ENCODE measurements around the gene PARD3B.
"Not testable (repeated sequence)": the region's sequence is repeated elsewhere in the genome, so short reads cannot be mapped to it uniquely, and the experiment has no call there.

The PARD3B gene

DNA sequence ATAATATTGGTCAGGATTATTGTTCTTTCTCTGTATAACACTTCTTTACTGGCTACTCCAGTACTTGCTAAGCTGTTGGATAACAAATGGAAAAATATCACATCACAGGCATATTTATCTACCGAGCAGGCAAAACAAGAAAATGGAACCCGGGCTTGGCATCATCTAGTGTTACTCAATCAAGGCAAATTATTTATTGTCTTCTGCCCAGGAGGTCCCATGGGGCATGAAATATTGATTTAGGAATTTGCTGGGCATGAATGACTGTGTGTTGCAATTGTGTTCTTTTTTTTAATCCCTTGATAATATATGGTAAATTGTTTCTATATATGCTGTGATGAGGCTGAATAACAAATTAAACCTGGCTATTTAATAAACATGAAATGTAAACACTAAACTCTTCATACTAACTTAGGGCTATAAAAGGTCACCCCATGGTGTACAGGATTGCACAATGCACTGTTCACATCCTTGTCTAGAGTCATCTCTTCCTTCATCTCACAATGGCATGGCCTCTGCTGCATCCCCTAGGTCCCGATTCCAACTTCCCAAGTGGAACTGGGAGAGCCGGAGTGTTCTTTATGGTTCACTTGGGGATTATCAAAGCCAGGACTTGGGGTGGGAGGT is 2.2 kb upstream of the PARD3B start:
- Histone ChIP-seq H3K36me3 (ENCODE audit: control insufficient read depth in 1 of 2, insufficient read depth in 2 of 2, low read length in 2 of 2) (no peaks in the 10 kb centered on the region), H3K27me3 (ENCODE audit: low read depth, low read length) (no peaks in the 10 kb centered on the region), H3K4me3 (ENCODE audit: low read depth in 1 of 2, low read length in 2 of 2) (no peak overlapping the region), H3K27ac (ENCODE audit: low read length) (no peak overlapping the region), H3K4me1 (ENCODE audit: control insufficient read depth in 1 of 2, insufficient read depth in 2 of 2, low read length in 2 of 2) (peaks cover 0 to 5% of the 10 kb centered on the region in 2 donors), H3K9me3 (ENCODE audit: control insufficient read depth in 1 of 2, low read length in 2 of 2) (no peaks in the 10 kb centered on the region)

DNA sequence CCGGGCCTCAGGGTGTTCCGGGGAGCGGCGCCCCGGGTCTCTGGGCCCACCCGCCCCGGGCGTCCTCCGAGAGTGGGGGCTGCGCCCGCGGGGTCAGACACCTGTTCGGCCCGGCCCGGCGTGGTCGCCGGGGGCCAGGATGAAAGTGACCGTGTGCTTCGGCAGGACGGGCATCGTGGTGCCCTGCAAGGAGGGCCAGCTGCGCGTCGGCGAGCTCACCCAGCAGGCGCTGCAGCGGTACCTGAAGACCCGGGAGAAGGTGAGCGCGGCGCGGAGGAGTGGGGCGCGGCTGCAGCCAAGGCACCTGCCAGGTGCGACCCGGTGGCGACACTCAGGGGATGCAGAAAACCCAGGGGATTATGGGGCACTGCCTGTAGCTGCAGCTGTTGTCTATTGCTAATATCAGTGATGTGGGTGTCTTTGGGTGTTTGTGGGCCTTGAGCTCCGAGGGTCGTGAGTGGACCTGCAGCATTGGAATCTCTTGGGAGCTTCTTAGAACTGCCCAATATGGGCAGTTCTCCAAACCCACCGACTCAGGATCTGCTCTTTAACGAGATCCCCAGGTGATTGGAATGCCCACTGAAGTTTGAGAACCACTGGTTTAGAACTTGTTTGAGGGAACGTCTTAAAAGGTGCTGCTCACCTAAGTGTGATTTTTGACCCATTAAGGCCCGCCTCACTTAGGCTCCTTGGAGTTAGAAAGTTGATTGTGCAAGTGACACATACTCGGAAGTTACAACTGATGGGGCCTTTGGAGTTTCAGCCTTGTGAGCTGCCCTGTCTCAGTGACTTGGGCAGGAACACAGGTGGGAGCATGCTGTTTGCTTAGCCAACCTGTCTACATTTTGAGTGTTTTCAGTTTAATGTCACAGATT is 823 bp downstream of the PARD3B start:
- H3K27me3 ChIP-seq (ENCODE audit: low read depth, low read length) = no peaks in the 10 kb centered on the region
- no peaks in the 10 kb centered on the region for H3K9me3 ChIP-seq (ENCODE audit: control insufficient read depth in 1 of 2, low read length in 2 of 2)
- no peaks in the 10 kb centered on the region for H3K36me3 ChIP-seq (ENCODE audit: control insufficient read depth in 1 of 2, insufficient read depth in 2 of 2, low read length in 2 of 2)
- H3K27ac ChIP-seq (ENCODE audit: low read length) = peak overlapping the region; percentile 60
- peaks cover 5 to 14% of the 10 kb centered on the region in 2 donors for H3K4me1 ChIP-seq (ENCODE audit: control insufficient read depth in 1 of 2, insufficient read depth in 2 of 2, low read length in 2 of 2)
- peak overlapping the region; percentile 79 to 97 for H3K4me3 ChIP-seq (ENCODE audit: low read depth in 1 of 2, low read length in 2 of 2)

DNA sequence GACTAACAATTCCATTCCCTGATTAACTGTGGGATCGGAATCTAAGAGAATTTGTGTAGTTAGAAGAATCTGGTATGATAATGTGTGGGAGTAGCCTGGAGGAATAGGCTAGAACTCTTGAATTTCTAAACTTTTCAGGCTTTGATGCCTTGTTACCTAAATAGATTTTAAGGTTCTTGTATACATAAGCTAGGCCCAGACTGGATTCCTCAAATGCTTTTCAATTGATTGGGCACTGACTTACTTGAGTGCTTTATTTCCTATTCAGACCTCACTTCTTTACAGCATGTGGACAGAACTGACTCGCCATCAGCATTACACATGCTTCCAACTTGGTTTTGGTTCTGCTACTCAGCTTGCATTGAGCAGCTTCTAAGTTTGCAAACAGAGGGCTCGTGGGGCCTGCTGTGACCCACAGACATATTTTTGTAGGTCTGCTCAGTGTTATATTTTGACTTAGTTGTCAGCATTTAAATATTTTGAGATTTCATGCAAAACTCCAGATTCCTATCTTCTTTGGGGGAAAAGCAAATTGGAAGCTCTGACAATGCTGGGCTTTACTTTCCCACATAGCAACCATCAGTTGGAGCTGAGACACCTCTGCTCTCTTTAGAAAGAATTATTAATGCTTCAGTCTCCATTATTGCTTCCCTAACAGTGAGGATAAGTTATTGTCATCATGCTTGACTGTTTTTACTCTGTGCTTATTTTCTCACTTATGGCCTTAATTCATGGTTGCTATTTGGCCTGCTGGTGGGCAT is 5.7 kb downstream of the PARD3B start:
- peak overlapping the region; percentile 68 for H3K27ac ChIP-seq (ENCODE audit: low read length)
- no peaks in the 10 kb centered on the region for H3K9me3 ChIP-seq (ENCODE audit: control insufficient read depth in 1 of 2, low read length in 2 of 2)
- H3K36me3 ChIP-seq (ENCODE audit: control insufficient read depth in 1 of 2, insufficient read depth in 2 of 2, low read length in 2 of 2) = no peaks in the 10 kb centered on the region
- no peaks in the 10 kb centered on the region for H3K27me3 ChIP-seq (ENCODE audit: low read depth, low read length)
- H3K4me3 ChIP-seq (ENCODE audit: low read depth in 1 of 2, low read length in 2 of 2) = no peak overlapping the region
- H3K4me1 ChIP-seq (ENCODE audit: control insufficient read depth in 1 of 2, insufficient read depth in 2 of 2, low read length in 2 of 2) = peaks cover 9 to 14% of the 10 kb centered on the region in 2 donors

DNA sequence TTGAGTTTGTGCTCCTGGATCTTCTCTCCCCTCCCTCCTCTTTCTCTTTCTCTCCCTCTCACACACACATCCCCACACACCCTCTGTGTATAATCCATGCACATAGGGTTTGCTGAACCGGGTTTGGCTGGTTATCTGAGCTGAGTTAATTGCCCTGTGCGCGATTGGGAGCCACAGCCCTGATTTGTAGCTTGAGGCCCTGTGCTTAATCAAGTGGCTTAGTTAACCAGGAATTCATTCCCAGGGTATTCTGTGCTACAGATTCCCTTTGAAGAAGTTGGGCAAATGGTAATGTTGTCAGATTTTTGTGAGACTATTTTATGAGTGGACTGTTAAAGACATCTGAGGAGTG is 6.2 kb downstream of the PARD3B start:
- H3K27ac ChIP-seq (ENCODE audit: low read length) = peak overlapping the region; percentile 68
- H3K4me1 ChIP-seq (ENCODE audit: control insufficient read depth in 1 of 2, insufficient read depth in 2 of 2, low read length in 2 of 2) = peaks cover 9 to 14% of the 10 kb centered on the region in 2 donors

DNA sequence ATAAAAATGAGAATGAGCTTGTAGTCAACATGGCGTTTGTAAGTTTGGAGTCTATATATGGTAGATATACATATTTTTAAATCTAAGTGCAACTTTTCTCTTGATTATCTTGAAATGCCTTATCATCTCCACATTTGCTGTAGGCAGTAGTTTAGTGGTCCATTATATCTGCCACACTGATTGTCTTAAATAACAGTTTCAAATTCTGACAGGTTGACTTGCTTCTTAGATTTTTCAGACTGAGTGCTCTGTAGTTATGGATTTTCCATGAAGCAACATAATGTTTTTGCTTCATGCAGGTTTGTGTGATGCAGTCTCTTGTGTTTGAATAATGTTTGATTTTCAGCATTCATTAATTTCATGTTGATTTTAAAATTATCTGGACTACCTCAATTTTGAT is 12.3 kb downstream of the PARD3B start:
- H3K27me3 ChIP-seq (ENCODE audit: low read depth, low read length) = no peaks in the 10 kb centered on the region
- H3K4me1 ChIP-seq (ENCODE audit: control insufficient read depth in 1 of 2, insufficient read depth in 2 of 2, low read length in 2 of 2) = no peaks in the 10 kb centered on the region
- H3K36me3 ChIP-seq (ENCODE audit: control insufficient read depth in 1 of 2, insufficient read depth in 2 of 2, low read length in 2 of 2) = no peaks in the 10 kb centered on the region
- no peak overlapping the region for H3K4me3 ChIP-seq (ENCODE audit: low read depth in 1 of 2, low read length in 2 of 2)
- no peaks in the 10 kb centered on the region for H3K9me3 ChIP-seq (ENCODE audit: control insufficient read depth in 1 of 2, low read length in 2 of 2)
- no peak overlapping the region for H3K27ac ChIP-seq (ENCODE audit: low read length)

More for the DNA sequence above, 6.2 kb downstream of the PARD3B start:
- H3K36me3 ChIP-seq (ENCODE audit: control insufficient read depth in 1 of 2, insufficient read depth in 2 of 2, low read length in 2 of 2) = no peaks in the 10 kb centered on the region
- no peak overlapping the region for H3K4me3 ChIP-seq (ENCODE audit: low read depth in 1 of 2, low read length in 2 of 2)
- H3K27me3 ChIP-seq (ENCODE audit: low read depth, low read length) = no peaks in the 10 kb centered on the region
- no peaks in the 10 kb centered on the region for H3K9me3 ChIP-seq (ENCODE audit: control insufficient read depth in 1 of 2, low read length in 2 of 2)

DNA sequence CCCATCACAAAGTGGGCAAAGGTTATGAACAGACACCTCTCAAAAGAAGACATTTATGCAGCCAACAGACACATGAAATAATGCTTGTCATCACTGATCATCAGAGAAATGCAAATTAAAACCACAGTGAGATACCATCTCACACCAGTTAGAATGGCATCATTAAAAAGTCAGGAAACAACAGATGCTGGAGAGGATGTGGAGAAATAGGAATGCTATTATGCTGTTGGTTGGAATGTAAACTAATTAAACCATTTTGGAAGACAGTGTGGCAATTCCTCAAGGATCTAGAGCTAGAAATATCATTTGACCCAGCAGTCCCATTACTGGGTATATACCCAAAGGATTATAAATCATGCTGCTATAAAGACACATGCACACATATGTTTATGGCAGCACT is 14.1 kb downstream of the PARD3B start:
- not testable (repeated sequence) for H3K9me3 ChIP-seq (ENCODE audit: control insufficient read depth in 1 of 2, low read length in 2 of 2); H3K27ac ChIP-seq (ENCODE audit: low read length); H3K4me3 ChIP-seq (ENCODE audit: low read depth in 1 of 2, low read length in 2 of 2); H3K27me3 ChIP-seq (ENCODE audit: low read depth, low read length); H3K36me3 ChIP-seq (ENCODE audit: control insufficient read depth in 1 of 2, insufficient read depth in 2 of 2, low read length in 2 of 2); H3K4me1 ChIP-seq (ENCODE audit: control insufficient read depth in 1 of 2, insufficient read depth in 2 of 2, low read length in 2 of 2)

DNA sequence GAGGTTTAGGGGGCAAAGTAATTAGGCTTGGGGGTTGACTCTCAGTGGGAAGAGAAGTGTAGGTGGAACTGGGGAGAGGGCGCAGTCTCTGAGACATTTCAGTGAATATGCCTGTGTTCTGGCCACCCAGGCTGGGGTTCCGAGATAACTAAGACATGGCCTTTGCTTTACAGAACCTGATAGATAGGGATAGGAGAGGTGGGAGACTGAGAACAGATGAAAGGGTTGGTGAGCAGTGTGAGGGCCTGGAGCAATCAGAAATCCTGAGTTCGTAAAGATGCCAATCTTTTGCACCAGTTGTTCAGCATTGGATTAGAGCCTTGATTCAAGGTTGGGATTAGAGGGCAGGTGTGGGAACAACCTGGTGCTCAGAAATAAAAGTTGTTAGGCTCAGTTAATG is 15.6 kb downstream of the PARD3B start:
- Histone ChIP-seq H3K9me3 (ENCODE audit: control insufficient read depth in 1 of 2, low read length in 2 of 2) (no peaks in the 10 kb centered on the region), H3K27me3 (ENCODE audit: low read depth, low read length) (no peaks in the 10 kb centered on the region), H3K36me3 (ENCODE audit: control insufficient read depth in 1 of 2, insufficient read depth in 2 of 2, low read length in 2 of 2) (no peaks in the 10 kb centered on the region), H3K4me3 (ENCODE audit: low read depth in 1 of 2, low read length in 2 of 2) (no peak overlapping the region), H3K27ac (ENCODE audit: low read length) (no peak overlapping the region), H3K4me1 (ENCODE audit: control insufficient read depth in 1 of 2, insufficient read depth in 2 of 2, low read length in 2 of 2) (no peaks in the 10 kb centered on the region)

DNA sequence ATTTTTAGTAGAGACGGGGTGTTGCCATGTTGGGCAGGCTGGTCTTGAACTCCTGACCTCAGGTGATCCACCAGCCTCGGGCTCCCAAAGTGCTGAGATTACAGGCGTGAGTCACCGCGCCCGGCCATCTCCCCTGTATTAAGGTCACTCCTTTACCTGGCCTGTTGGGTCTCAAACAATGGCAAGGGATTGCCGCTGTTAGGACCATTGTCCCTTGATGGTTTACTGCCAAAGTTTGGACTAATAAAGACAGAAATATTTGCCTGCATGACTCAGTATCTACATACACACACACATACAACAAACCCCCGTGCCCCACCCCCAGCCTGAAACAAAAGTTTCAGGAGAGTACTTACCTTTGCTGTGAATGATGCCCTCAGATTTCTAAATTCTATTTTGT is 16.5 kb downstream of the PARD3B start:
- Histone ChIP-seq H3K9me3 (ENCODE audit: control insufficient read depth in 1 of 2, low read length in 2 of 2) (no peaks in the 10 kb centered on the region), H3K27ac (ENCODE audit: low read length) (no peak overlapping the region), H3K4me1 (ENCODE audit: control insufficient read depth in 1 of 2, insufficient read depth in 2 of 2, low read length in 2 of 2) (no peaks in the 10 kb centered on the region), H3K4me3 (ENCODE audit: low read depth in 1 of 2, low read length in 2 of 2) (no peak overlapping the region), H3K27me3 (ENCODE audit: low read depth, low read length) (no peaks in the 10 kb centered on the region), H3K36me3 (ENCODE audit: control insufficient read depth in 1 of 2, insufficient read depth in 2 of 2, low read length in 2 of 2) (no peaks in the 10 kb centered on the region)

DNA sequence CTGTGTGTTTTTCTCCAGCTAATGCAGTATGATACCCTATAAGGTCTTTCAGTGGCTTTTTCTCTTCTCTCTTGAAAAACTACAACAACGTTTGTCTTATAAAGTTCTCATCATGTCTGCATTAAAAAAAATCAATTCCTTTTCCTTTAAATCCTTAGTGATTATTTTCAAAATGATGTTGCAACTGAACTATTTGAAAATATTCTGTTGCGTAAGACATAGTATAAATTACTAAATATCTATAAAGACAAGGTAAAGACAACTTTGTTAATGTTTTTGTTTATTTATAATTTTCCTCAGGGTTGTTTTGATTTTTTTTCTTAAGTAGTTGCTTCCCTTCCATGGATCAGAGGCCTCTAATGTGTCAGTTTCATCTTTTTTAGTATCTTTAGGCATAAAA is 21.2 kb downstream of the PARD3B start:
- H3K36me3 ChIP-seq (ENCODE audit: control insufficient read depth in 1 of 2, insufficient read depth in 2 of 2, low read length in 2 of 2) = no peaks in the 10 kb centered on the region
- no peak overlapping the region for H3K27ac ChIP-seq (ENCODE audit: low read length)
- peaks cover 0 to 6% of the 10 kb centered on the region in 2 donors for H3K4me1 ChIP-seq (ENCODE audit: control insufficient read depth in 1 of 2, insufficient read depth in 2 of 2, low read length in 2 of 2)
- no peaks in the 10 kb centered on the region for H3K27me3 ChIP-seq (ENCODE audit: low read depth, low read length)
- no peaks in the 10 kb centered on the region for H3K9me3 ChIP-seq (ENCODE audit: control insufficient read depth in 1 of 2, low read length in 2 of 2)
- no peak overlapping the region for H3K4me3 ChIP-seq (ENCODE audit: low read depth in 1 of 2, low read length in 2 of 2)

DNA sequence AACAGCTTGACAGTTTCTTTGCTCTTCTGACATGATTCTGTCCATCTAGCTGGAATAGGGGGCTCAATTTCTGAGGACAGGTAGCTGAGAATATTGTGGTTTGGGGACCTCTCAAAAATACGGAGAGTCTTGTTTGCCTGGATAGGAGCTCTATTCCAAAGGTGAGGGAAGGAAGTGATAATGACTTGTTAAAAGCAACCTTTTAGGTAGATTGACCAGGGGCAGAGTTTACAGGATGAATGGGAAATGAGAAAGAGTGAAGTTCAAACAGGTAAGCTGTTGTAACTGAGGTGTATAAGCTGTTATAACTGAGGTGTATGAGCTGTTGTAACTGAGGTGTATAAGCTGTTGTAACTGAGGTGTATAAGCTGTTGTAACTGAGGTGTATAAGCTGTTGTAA is 25.1 kb downstream of the PARD3B start:
- Histone ChIP-seq H3K4me1 (ENCODE audit: control insufficient read depth in 1 of 2, insufficient read depth in 2 of 2, low read length in 2 of 2) (peaks cover 0 to 12% of the 10 kb centered on the region in 2 donors), H3K36me3 (ENCODE audit: control insufficient read depth in 1 of 2, insufficient read depth in 2 of 2, low read length in 2 of 2) (no peaks in the 10 kb centered on the region), H3K4me3 (ENCODE audit: low read depth in 1 of 2, low read length in 2 of 2) (no peak overlapping the region), H3K9me3 (ENCODE audit: control insufficient read depth in 1 of 2, low read length in 2 of 2) (no peaks in the 10 kb centered on the region), H3K27me3 (ENCODE audit: low read depth, low read length) (no peaks in the 10 kb centered on the region), H3K27ac (ENCODE audit: low read length) (no peak overlapping the region)

DNA sequence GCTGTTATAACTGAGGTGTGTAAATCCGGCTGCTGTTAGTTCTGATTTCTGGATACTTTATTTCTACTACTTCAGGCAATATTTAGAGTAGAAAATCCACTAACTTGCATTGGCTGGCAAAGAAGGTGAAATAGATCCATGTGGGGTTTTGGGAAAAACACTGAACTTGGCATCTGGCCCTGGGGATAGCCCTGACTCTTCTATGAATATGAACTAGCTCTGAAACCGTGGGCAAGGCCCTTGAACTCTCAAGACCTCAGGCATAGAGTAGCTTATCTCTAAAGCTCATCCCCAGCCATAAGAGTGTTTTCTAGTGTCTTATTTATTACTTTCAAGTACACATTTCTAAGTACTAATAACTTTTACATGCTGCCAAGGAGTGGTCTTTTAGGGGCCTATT is 25.8 kb downstream of the PARD3B start:
- no peaks in the 10 kb centered on the region for H3K27me3 ChIP-seq (ENCODE audit: low read depth, low read length)
- no peaks in the 10 kb centered on the region for H3K9me3 ChIP-seq (ENCODE audit: control insufficient read depth in 1 of 2, low read length in 2 of 2)
- peaks cover 0 to 12% of the 10 kb centered on the region in 2 donors for H3K4me1 ChIP-seq (ENCODE audit: control insufficient read depth in 1 of 2, insufficient read depth in 2 of 2, low read length in 2 of 2)
- H3K4me3 ChIP-seq (ENCODE audit: low read depth in 1 of 2, low read length in 2 of 2) = no peak overlapping the region
- H3K36me3 ChIP-seq (ENCODE audit: control insufficient read depth in 1 of 2, insufficient read depth in 2 of 2, low read length in 2 of 2) = no peaks in the 10 kb centered on the region
- no peak overlapping the region for H3K27ac ChIP-seq (ENCODE audit: low read length)
